Measurements from ENCODE around the gene FYN.

The FYN gene

GRCh38 chr6:111862741-111863140 is 10.5 kb downstream of the FYN start:
- Histone ChIP-seq H3K27me3 (ENCODE audit: low read length) (no peaks in the 10 kb centered on the region), H3K4me3 (ENCODE audit: insufficient read depth, low read length, poor library complexity, severe bottlenecking) (no peak overlapping the region), H4K20me1 (ENCODE audit: low read depth, low read length) (no peaks in the 10 kb centered on the region), H3K27ac (ENCODE audit: low read depth, low read length) (no peak overlapping the region), H3K9ac (ENCODE audit: low read length) (no peak overlapping the region), H3K36me3 (ENCODE audit: low read length) (no peaks in the 10 kb centered on the region), H2AFZ (ENCODE audit: low read depth, low read length, severe bottlenecking) (no peak overlapping the region), H3K4me2 (ENCODE audit: low read depth, low read length, poor library complexity, severe bottlenecking) (no peak overlapping the region), H3K79me2 (ENCODE audit: insufficient read depth, low read length) (no peaks in the 10 kb centered on the region), H3K9me3 (ENCODE audit: insufficient read depth, low read length) (no peaks in the 10 kb centered on the region), H3K9me2 (replicated peaks; ENCODE audit: insufficient read depth, low read length) (no peaks in the 10 kb centered on the region), H3F3A (ENCODE audit: insufficient read depth) (no peaks in the 10 kb centered on the region)
- TF ChIP-seq CTCF (IDR thresholded peaks at IDR 0.05; ENCODE audit: insufficient read depth, low read length, poor library complexity, severe bottlenecking) (no peak), EZH2phosphoT487 (conservative IDR thresholded peaks at IDR 0.05; ENCODE audit: low read length) (no peak)

- H3K79me2 ChIP-seq (ENCODE audit: insufficient read depth, low read length): no peaks in the 10 kb centered on the region
These were observed 10.9 kb downstream of the FYN start for GRCh38 chr6:111862314-111862713.

GRCh38 chr6:111861431-111861885 is 11.8 kb downstream of the FYN start:
- Histone ChIP-seq H3K9me3 (ENCODE audit: insufficient read depth, low read length) (no peaks in the 10 kb centered on the region), H3K9me2 (replicated peaks; ENCODE audit: insufficient read depth, low read length) (no peaks in the 10 kb centered on the region), H3K27ac (ENCODE audit: low read depth, low read length) (no peak overlapping the region), H3K9ac (ENCODE audit: low read length) (no peak overlapping the region), H3F3A (ENCODE audit: insufficient read depth) (no peaks in the 10 kb centered on the region), H3K4me3 (ENCODE audit: insufficient read depth, low read length, poor library complexity, severe bottlenecking) (no peak overlapping the region), H3K4me2 (ENCODE audit: low read depth, low read length, poor library complexity, severe bottlenecking) (no peak overlapping the region), H2AFZ (ENCODE audit: low read depth, low read length, severe bottlenecking) (no peak overlapping the region), H3K79me2 (ENCODE audit: insufficient read depth, low read length) (no peaks in the 10 kb centered on the region), H4K20me1 (ENCODE audit: low read depth, low read length) (no peaks in the 10 kb centered on the region), H3K36me3 (ENCODE audit: low read length) (no peaks in the 10 kb centered on the region), H3K27me3 (ENCODE audit: low read length) (no peaks in the 10 kb centered on the region)
- no peak for TF ChIP-seq CTCF (IDR thresholded peaks at IDR 0.05; ENCODE audit: insufficient read depth, low read length, poor library complexity, severe bottlenecking)
- TF ChIP-seq EZH2phosphoT487 (conservative IDR thresholded peaks at IDR 0.05; ENCODE audit: low read length): no peak

More at GRCh38 chr6:111862314-111862713, 10.9 kb downstream of the FYN start:
- H3K9ac ChIP-seq (ENCODE audit: low read length): no peak overlapping the region
- no peak for TF ChIP-seq EZH2phosphoT487 (conservative IDR thresholded peaks at IDR 0.05; ENCODE audit: low read length)
- TF ChIP-seq CTCF (IDR thresholded peaks at IDR 0.05; ENCODE audit: insufficient read depth, low read length, poor library complexity, severe bottlenecking): no peak
- H3K4me2 ChIP-seq (ENCODE audit: low read depth, low read length, poor library complexity, severe bottlenecking): no peak overlapping the region
- no peak overlapping the region for H3K4me3 ChIP-seq (ENCODE audit: insufficient read depth, low read length, poor library complexity, severe bottlenecking)
- H3K27ac ChIP-seq (ENCODE audit: low read depth, low read length): no peak overlapping the region
- no peaks in the 10 kb centered on the region for H4K20me1 ChIP-seq (ENCODE audit: low read depth, low read length)
- H3K27me3 ChIP-seq (ENCODE audit: low read length): no peaks in the 10 kb centered on the region
- H2AFZ ChIP-seq (ENCODE audit: low read depth, low read length, severe bottlenecking): no peak overlapping the region
- no peaks in the 10 kb centered on the region for H3K9me2 ChIP-seq (replicated peaks; ENCODE audit: insufficient read depth, low read length)
- H3F3A ChIP-seq (ENCODE audit: insufficient read depth): no peaks in the 10 kb centered on the region
- H3K9me3 ChIP-seq (ENCODE audit: insufficient read depth, low read length): no peaks in the 10 kb centered on the region
- H3K36me3 ChIP-seq (ENCODE audit: low read length): no peaks in the 10 kb centered on the region

Data from SU-DHL-6 (cell line).